ENCODE measurements around the gene NR4A1. TPM values are rescaled to one million over a fixed set of nuclear protein-coding genes. Genes with fewer than 3 reads are reported as not detected.

Gene NR4A1
- total and polyA plus RNA-seq, 2 of the 13 experiments (the other 11 are each of a cell fraction or from before 2014, with no cell fraction given), result 5.7 to 15.2 TPM

DNA sequence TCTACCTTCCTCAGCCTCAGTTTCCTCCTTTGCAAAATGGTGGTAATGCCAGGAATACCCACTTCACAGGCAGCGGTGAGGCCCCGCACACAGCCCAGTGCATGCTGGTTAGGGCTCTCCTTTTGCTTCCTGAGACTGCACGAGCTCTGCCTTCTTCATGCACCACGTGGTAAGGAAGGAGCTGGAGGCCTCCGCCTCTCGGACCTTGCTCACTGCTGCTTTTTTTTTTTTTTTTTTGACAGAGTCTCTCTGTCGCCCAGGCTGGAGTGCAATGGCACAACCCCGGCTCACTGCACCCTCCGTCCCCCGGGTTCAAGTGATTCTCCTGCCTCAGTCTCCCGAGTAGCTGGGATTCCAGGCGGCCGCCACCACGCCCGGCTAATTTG, 26.4 kb upstream of the NR4A1 start (continued):
- TF ChIP-seq ZNF383 (CRISPR knock-in tag; IDR thresholded peaks at IDR 0.05; ENCODE audit: borderline replicate concordance) (no peak), TARDBP (CRISPR knock-in tag; IDR thresholded peaks at IDR 0.05) (no peak), RARA (CRISPR knock-in tag; IDR thresholded peaks at IDR 0.05) (0 out of 2 replicates have a peak, but pooled peaks have one; percentile 10), MTF1 (CRISPR knock-in tag; IDR thresholded peaks at IDR 0.05) (no peak), ZNF546 (CRISPR knock-in tag; conservative IDR thresholded peaks at IDR 0.05) (no peak), ZNF562 (CRISPR knock-in tag; IDR thresholded peaks at IDR 0.05; ENCODE audit: borderline replicate concordance) (no peak), POLR2G (IDR thresholded peaks at IDR 0.05; ENCODE audit: low read depth, low read length) (peak; percentile 47; the same call in 1 of the 2 replicates), PAF1 (CRISPR knock-in tag; IDR thresholded peaks at IDR 0.05) (no peak), ZNF891 (CRISPR knock-in tag; IDR thresholded peaks at IDR 0.05) (no peak), ZNF446 (CRISPR knock-in tag; IDR thresholded peaks at IDR 0.05) (no peak), ZNF766 (CRISPR knock-in tag; IDR thresholded peaks at IDR 0.05; ENCODE audit: borderline replicate concordance) (no peak), TAF1 (CRISPR knock-in tag; IDR thresholded peaks at IDR 0.05) (no peak), RBM22 (optimal IDR thresholded peaks at IDR 0.05; ENCODE audit: low read length) (no peak), TAF15 (IDR thresholded peaks at IDR 0.05; ENCODE audit: low read depth, low read length, poor library complexity, severe bottlenecking) (no peak), CC2D1A (CRISPR knock-in tag; IDR thresholded peaks at IDR 0.05) (no peak), SRY (CRISPR knock-in tag; IDR thresholded peaks at IDR 0.05) (0 out of 2 replicates have a peak, but pooled peaks have one; percentile 36), NFYC (CRISPR knock-in tag; IDR thresholded peaks at IDR 0.05) (no peak), TBX3 (IDR thresholded peaks at IDR 0.05; ENCODE audit: borderline replicate concordance) (no peak), ZNF224 (CRISPR knock-in tag; IDR thresholded peaks at IDR 0.05) (0 out of 2 replicates have a peak, but pooled peaks have one; percentile 22), POLR2A (IDR thresholded peaks at IDR 0.05; ENCODE audit: insufficient read depth in 1 of 2, low read depth in 2 of 2, low read length in 2 of 2) (peak in 1 of 2 experiments; percentile 52; a peak in 2 of 4 replicates), ZSCAN21 (CRISPR knock-in tag; IDR thresholded peaks at IDR 0.05; ENCODE audit: borderline replicate concordance) (no peak), NR2F2 (IDR thresholded peaks at IDR 0.05; ENCODE audit: borderline replicate concordance, low read depth) (no peak), ZNF143 (CRISPR knock-in tag; IDR thresholded peaks at IDR 0.05) (peak; percentile 81)
- TF ChIP-seq, protein P1, sequence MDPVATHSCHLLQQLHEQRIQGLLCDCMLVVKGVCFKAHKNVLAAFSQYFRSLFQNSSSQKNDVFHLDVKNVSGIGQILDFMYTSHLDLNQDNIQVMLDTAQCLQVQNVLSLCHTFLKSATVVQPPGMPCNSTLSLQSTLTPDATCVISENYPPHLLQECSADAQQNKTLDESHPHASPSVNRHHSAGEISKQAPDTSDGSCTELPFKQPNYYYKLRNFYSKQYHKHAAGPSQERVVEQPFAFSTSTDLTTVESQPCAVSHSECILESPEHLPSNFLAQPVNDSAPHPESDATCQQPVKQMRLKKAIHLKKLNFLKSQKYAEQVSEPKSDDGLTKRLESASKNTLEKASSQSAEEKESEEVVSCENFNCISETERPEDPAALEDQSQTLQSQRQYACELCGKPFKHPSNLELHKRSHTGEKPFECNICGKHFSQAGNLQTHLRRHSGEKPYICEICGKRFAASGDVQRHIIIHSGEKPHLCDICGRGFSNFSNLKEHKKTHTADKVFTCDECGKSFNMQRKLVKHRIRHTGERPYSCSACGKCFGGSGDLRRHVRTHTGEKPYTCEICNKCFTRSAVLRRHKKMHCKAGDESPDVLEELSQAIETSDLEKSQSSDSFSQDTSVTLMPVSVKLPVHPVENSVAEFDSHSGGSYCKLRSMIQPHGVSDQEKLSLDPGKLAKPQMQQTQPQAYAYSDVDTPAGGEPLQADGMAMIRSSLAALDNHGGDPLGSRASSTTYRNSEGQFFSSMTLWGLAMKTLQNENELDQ (CRISPR knock-in tag; IDR thresholded peaks at IDR 0.05; ENCODE audit: borderline replicate concordance), result no peak
- TF ChIP-seq, protein P2, sequence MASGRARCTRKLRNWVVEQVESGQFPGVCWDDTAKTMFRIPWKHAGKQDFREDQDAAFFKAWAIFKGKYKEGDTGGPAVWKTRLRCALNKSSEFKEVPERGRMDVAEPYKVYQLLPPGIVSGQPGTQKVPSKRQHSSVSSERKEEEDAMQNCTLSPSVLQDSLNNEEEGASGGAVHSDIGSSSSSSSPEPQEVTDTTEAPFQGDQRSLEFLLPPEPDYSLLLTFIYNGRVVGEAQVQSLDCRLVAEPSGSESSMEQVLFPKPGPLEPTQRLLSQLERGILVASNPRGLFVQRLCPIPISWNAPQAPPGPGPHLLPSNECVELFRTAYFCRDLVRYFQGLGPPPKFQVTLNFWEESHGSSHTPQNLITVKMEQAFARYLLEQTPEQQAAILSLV (CRISPR knock-in tag; IDR thresholded peaks at IDR 0.05; ENCODE audit: borderline replicate concordance), result no peak
- TF ChIP-seq, protein P3, sequence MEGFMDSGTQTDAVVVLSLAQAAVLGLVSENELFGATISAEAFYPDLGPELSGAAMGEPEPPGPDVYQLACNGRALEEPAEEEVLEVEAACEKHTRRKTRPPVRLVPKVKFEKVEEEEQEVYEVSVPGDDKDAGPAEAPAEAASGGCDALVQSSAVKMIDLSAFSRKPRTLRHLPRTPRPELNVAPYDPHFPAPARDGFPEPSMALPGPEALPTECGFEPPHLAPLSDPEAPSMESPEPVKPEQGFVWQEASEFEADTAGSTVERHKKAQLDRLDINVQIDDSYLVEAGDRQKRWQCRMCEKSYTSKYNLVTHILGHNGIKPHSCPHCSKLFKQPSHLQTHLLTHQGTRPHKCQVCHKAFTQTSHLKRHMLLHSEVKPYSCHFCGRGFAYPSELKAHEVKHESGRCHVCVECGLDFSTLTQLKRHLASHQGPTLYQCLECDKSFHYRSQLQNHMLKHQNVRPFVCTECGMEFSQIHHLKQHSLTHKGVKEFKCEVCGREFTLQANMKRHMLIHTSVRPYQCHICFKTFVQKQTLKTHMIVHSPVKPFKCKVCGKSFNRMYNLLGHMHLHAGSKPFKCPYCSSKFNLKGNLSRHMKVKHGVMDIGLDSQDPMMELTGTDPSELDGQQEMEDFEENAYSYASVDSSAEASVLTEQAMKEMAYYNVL (CRISPR knock-in tag; IDR thresholded peaks at IDR 0.05; ENCODE audit: borderline replicate concordance), result 0 out of 2 replicates have a peak, but pooled peaks have one; percentile 31
- TF ChIP-seq, protein P4, sequence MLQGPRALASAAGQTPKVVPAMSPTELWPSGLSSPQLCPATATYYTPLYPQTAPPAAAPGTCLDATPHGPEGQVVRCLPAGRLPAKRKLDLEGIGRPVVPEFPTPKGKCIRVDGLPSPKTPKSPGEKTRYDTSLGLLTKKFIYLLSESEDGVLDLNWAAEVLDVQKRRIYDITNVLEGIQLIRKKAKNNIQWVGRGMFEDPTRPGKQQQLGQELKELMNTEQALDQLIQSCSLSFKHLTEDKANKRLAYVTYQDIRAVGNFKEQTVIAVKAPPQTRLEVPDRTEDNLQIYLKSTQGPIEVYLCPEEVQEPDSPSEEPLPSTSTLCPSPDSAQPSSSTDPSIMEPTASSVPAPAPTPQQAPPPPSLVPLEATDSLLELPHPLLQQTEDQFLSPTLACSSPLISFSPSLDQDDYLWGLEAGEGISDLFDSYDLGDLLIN (CRISPR knock-in tag; IDR thresholded peaks at IDR 0.05; ENCODE audit: borderline replicate concordance), result no peak

All from HepG2 (cell line).